ENCODE data around the gene OR52L1.
"Not testable (repeated sequence)": the region's sequence is repeated elsewhere in the genome, so short reads cannot be mapped to it uniquely, and the experiment has no call there.

The OR52L1 gene

GRCh38 chr11:5986885-5987284, at the start of gene OR52L1:
OR52L1 (minus strand) TSS chr11:5986985; CDS start chr11:5986930, 55 bp downstream.
- no peak for DNase-seq

- no peak for DNase-seq
These were observed 44.1 kb upstream of the OR52L1 start, which contains the start of gene OR56A1 for GRCh38 chr11:6030708-6031405. OR56A1 (minus strand) TSS chr11:6030758; CDS start chr11:6027692, 3,066 bp downstream.

GRCh38 chr11:6027501-6027900, 40.7 kb upstream of the OR52L1 start:
- no peak for DNase-seq

- peak; percentile 77 for DNase-seq
These were observed 38.3 kb upstream of the OR52L1 start for GRCh38 chr11:6025056-6025455.

GRCh38 chr11:6022956-6023355, 36.2 kb upstream of the OR52L1 start:
- peak; percentile 75 for DNase-seq

- no peak for DNase-seq
These were observed 26.3 kb upstream of the OR52L1 start for GRCh38 chr11:6013042-6013441.

- no peak for DNase-seq
These were observed 25.4 kb upstream of the OR52L1 start for GRCh38 chr11:6012035-6012668.

GRCh38 chr11:6006846-6007245, 20.1 kb upstream of the OR52L1 start, which contains the start of gene OR56A4:
OR56A4 (minus strand) TSS chr11:6006946; CDS start chr11:6002992, 3,954 bp downstream.
- no peak for DNase-seq

- no peak for DNase-seq
These were observed 19.6 kb upstream of the OR52L1 start for GRCh38 chr11:6006395-6006794.

- DNase-seq, result no peak
These were observed 15.5 kb upstream of the OR52L1 start for GRCh38 chr11:6002202-6002699.

- DNase-seq, result no peak
These were observed 8.0 kb upstream of the OR52L1 start for GRCh38 chr11:5994791-5995190.

- DNase-seq, result peak; percentile 39
These were observed 5.9 kb upstream of the OR52L1 start for GRCh38 chr11:5992604-5993251.

GRCh38 chr11:5992150-5992549, 5.4 kb upstream of the OR52L1 start:
- DNase-seq, result no peak

GRCh38 chr11:5989203-5989602, 2.4 kb upstream of the OR52L1 start:
- no peak for DNase-seq

- no peak for DNase-seq
These were observed 3.3 kb downstream of the OR52L1 start for GRCh38 chr11:5983443-5983842.

GRCh38 chr11:5973530-5973929, 13.3 kb downstream of the OR52L1 start:
- DNase-seq, result no peak

- DNase-seq, result no peak
These were observed 18.4 kb downstream of the OR52L1 start, which contains the start of gene OR56A5 for GRCh38 chr11:5968394-5968793. OR56A5 (minus strand) TSS chr11:5968494; CDS start chr11:5968494, 0 bp downstream.

- DNase-seq, result no peak
These were observed 19.1 kb downstream of the OR52L1 start for GRCh38 chr11:5967708-5968107.

- DNase-seq, result no peak
These were observed 19.8 kb downstream of the OR52L1 start for GRCh38 chr11:5966958-5967357.

- DNase-seq, result not testable (repeated sequence)
These were observed 26.0 kb downstream of the OR52L1 start for GRCh38 chr11:5960704-5961320.

- no peak for DNase-seq
These were observed 31.2 kb downstream of the OR52L1 start for GRCh38 chr11:5955586-5955985.

GRCh38 chr11:5941951-5942350, 44.8 kb downstream of the OR52L1 start, which contains the start of gene OR56A3:
OR56A3 (plus strand) TSS chr11:5942251; CDS start chr11:5947347, 5,096 bp downstream.
- DNase-seq, result no peak

- no peak for DNase-seq
These were observed 46.0 kb downstream of the OR52L1 start for GRCh38 chr11:5940748-5941147.

All from hematopoietic multipotent progenitor cell treated with erythropoietin and hydrocortisone succinate and interleukin-3 and kit ligand, for 6 days (in vitro differentiated cells).